Neuronal stem cell (in vitro differentiated cells): ENCODE data around the gene PPP2R2B.

ENCODE experiments used
- DNase-seq: peaks from one replicate; pipeline ENCODE4 v3.0.0-alpha.2; 2013; ENCODE audit warnings: low spot score
- H2AFZ ChIP-seq: one replicate; pipeline ENCODE4 v1.6.1; 2013; ENCODE audit warnings: mild to moderate bottlenecking, low read length, inconsistent platforms
- H2AK5ac ChIP-seq: 2 replicates; pipeline ENCODE4 v1.6.1; 2013; ENCODE audit warnings: low read depth, mild to moderate bottlenecking, inconsistent platforms, low read length, moderate library complexity, mixed read lengths
- H2BK120ac ChIP-seq: 2 replicates; pipeline ENCODE4 v1.6.1; 2013; ENCODE audit warnings: low read depth, mild to moderate bottlenecking, inconsistent platforms, low read length, moderate library complexity, mixed read lengths
- H2BK12ac ChIP-seq: one replicate; pipeline ENCODE4 v1.6.1; 2013; ENCODE audit warnings: low read length, inconsistent platforms
- H2BK15ac ChIP-seq: 2 replicates; pipeline ENCODE4 v1.6.1; 2013; ENCODE audit warnings: mild to moderate bottlenecking, low read length, inconsistent platforms, mixed read lengths
- H2BK5ac ChIP-seq: one replicate; pipeline ENCODE4 v1.6.1; 2013; ENCODE audit warnings: inconsistent platforms, mild to moderate bottlenecking, low read length, moderate library complexity
- H3K14ac ChIP-seq: one replicate; pipeline ENCODE4 v1.6.1; 2013; ENCODE audit warnings: low read length, inconsistent platforms
- H3K18ac ChIP-seq: 2 replicates; pipeline ENCODE4 v1.6.1; 2013; ENCODE audit warnings: low read length, inconsistent platforms
- H3K23ac ChIP-seq: 2 replicates; pipeline ENCODE4 v1.6.1; 2013; ENCODE audit warnings: low read depth, mild to moderate bottlenecking, mixed read lengths, low read length, inconsistent platforms; ENCODE audit not compliant: poor library complexity
- H3K27ac ChIP-seq: replicated peaks from 3 replicates; pipeline ENCODE4 v1.5.1; 2013; ENCODE audit warnings: low read length, inconsistent platforms
- H3K27me3 ChIP-seq, 3 experiments: 2 replicates each; pipeline ENCODE4 v1.6.1; 2013; ENCODE audit warnings: low read length in 3 of 3, mild to moderate bottlenecking in 2 of 3, inconsistent platforms in 1 of 3, low read depth in 1 of 3, mixed read lengths in 1 of 3, moderate library complexity in 1 of 3; ENCODE audit not compliant: control insufficient read depth in 3 of 3, insufficient read depth in 3 of 3
- H3K36me3 ChIP-seq, 2 donors: replicated peaks in 1 of 2; 2 replicates each; pipeline ENCODE4 v1.6.1; 2013; ENCODE audit warnings: low read length in 2 of 2; ENCODE audit not compliant: control insufficient read depth in 2 of 2, insufficient read depth in 2 of 2
- H3K4ac ChIP-seq: 2 replicates; pipeline ENCODE4 v1.6.1; 2013; ENCODE audit warnings: inconsistent platforms, mild to moderate bottlenecking, low read length, moderate library complexity
- H3K4me1 ChIP-seq, 2 donors: 1 replicate in 1 of 2; 2 replicates in 1 of 2; pipeline ENCODE4 v1.6.1; 2013; ENCODE audit warnings: low read length in 2 of 2, low read depth in 1 of 2; ENCODE audit not compliant: control insufficient read depth in 2 of 2, insufficient read depth in 1 of 2
- H3K4me2 ChIP-seq: one replicate; pipeline ENCODE4 v1.6.1; 2013; ENCODE audit warnings: mild to moderate bottlenecking, low read length, inconsistent platforms; ENCODE audit not compliant: insufficient read depth, poor library complexity, severe bottlenecking
- H3K4me3 ChIP-seq, 2 donors: 2 replicates each; pipeline ENCODE4 v1.5.1; 2013; ENCODE audit warnings: low read length in 2 of 2, mild to moderate bottlenecking in 2 of 2, inconsistent platforms in 1 of 2, moderate library complexity in 1 of 2
- H3K79me1 ChIP-seq: one replicate; pipeline ENCODE4 v1.6.1; 2013; ENCODE audit warnings: low read depth, mild to moderate bottlenecking, inconsistent platforms, low read length, moderate library complexity
- H3K9ac ChIP-seq: one replicate; pipeline ENCODE4 v1.6.1; 2013; ENCODE audit warnings: mild to moderate bottlenecking, low read depth, low read length, inconsistent platforms; ENCODE audit not compliant: poor library complexity
- H3K9me3 ChIP-seq, 2 donors: replicated peaks in 1 of 2; 2 replicates each; pipeline versions ENCODE3 to v1.6.1; 2013; ENCODE audit warnings: low read length in 2 of 2, mild to moderate bottlenecking in 2 of 2, inconsistent platforms in 1 of 2, low read depth in 1 of 2, mixed read lengths in 1 of 2, moderate library complexity in 1 of 2; ENCODE audit not compliant: control insufficient read depth in 2 of 2, insufficient read depth in 1 of 2
- H4K8ac ChIP-seq: one replicate; pipeline ENCODE4 v1.6.1; 2013; ENCODE audit warnings: low read depth, mild to moderate bottlenecking, inconsistent platforms, low read length, moderate library complexity
- H4K91ac ChIP-seq: one replicate; pipeline ENCODE4 v1.6.1; 2013; ENCODE audit warnings: low read length, low read depth, mild to moderate bottlenecking, inconsistent platforms; ENCODE audit not compliant: poor library complexity
- WGBS, 2 donors: extraction: QIAGEN DNeasy Blood & Tissue Kit; methylation state at CpG; one replicate each; pipeline ENCODE4 v1.1.7; 2013; ENCODE audit warnings: missing lambda C conversion rate in 2 of 2, mixed read lengths in 1 of 2; ENCODE audit not compliant: insufficient read length in 2 of 2, insufficient replicate concordance in 1 of 2; ENCODE audit errors: extremely low coverage in 2 of 2; 5-methylcytosine and 5-hydroxymethylcytosine counted together

Gene PPP2R2B

DNA sequence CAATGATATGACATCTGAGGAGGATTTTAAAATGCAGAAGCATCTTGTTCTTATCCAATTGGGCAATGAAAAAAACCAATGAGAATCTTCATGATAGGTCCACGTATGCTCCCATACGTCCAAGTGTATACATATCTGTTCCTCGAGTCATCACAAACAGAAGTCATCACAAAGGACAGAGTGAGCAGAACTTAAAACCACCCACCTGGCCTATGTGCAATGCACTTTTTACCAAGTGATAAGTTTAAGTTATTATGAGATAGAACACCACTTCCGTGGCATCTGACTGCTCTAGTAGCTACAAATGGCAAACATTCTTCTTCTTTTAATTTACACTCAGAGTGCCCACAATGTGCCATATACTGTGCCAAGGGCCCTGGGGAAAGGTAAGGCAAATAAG is 82.4 kb downstream of the PPP2R2B start:
- H2AFZ ChIP-seq = no peak overlapping the region
- no peak overlapping the region for H2BK15ac ChIP-seq
- no peak overlapping the region for H3K9ac ChIP-seq
- no peak overlapping the region for H3K4me2 ChIP-seq
- no peak overlapping the region for H3K14ac ChIP-seq
- H2BK12ac ChIP-seq = no peak overlapping the region
- H4K91ac ChIP-seq = no peak overlapping the region
- no peak overlapping the region for H2BK120ac ChIP-seq
- no peak overlapping the region for H2BK5ac ChIP-seq
- H3K23ac ChIP-seq = no peak overlapping the region
- peaks cover 8 to 23% of the 10 kb centered on the region in 2 donors for H3K4me1 ChIP-seq
- H2AK5ac ChIP-seq = no peak overlapping the region
- no peak overlapping the region for H4K8ac ChIP-seq
- no peak overlapping the region for H3K4me3 ChIP-seq
- no CpG with 5 or more reads among the region's 4 CpGs for WGBS, 2 donors
- no peaks in the 10 kb centered on the region for H3K79me1 ChIP-seq
- no peaks in the 10 kb centered on the region for H3K9me3 ChIP-seq
- no peak overlapping the region for H3K4ac ChIP-seq
- DNase-seq = no peak
- H3K36me3 ChIP-seq = no peaks in the 10 kb centered on the region
- H3K27ac ChIP-seq = peak overlapping the region; percentile 92
- H3K27me3 ChIP-seq = no peaks in the 10 kb centered on the region
- H3K18ac ChIP-seq = no peak overlapping the region

DNA sequence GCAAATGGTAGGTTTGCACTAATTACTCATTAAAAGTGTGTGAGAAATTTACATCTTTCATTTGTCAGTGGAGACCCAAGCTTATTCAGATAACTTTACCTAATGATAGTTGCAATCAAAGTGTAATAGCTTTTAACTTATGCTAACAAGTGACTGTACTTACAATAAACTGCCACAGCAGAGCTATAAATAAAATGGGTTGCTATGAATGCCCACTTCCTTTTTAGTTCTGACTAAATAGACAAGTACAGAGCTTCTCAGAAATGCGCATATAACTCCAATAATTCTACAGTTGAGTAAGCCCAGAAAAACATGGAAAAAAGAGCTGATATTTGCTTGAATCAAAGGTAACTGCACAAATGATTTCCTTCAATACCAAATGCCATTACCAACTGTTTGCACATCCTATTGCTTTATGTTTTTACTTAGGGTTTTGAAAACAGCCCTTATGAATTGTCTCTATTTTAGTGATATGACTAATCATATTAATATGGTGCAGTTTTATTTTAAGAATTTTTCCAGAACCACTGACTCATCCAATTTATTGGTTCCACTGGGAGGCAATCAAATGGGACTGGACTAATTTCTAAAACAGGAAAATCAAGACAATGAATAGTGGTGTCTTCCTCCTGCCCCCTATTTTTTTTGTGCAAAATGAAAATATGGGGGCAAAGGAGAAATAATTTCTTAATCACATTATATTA is 84.1 kb downstream of the PPP2R2B start:
- Histone ChIP-seq H3K79me1 (no peaks in the 10 kb centered on the region), H3K4me2 (no peak overlapping the region), H2AK5ac (no peak overlapping the region), H4K8ac (no peak overlapping the region), H3K4ac (no peak overlapping the region), H3K27me3 (no peaks in the 10 kb centered on the region), H3K4me1 (peaks cover 18 to 30% of the 10 kb centered on the region in 2 donors), H2BK5ac (no peak overlapping the region), H2BK120ac (no peak overlapping the region), H2AFZ (no peak overlapping the region), H3K23ac (no peak overlapping the region), H2BK12ac (no peak overlapping the region), H2BK15ac (no peak overlapping the region), H3K9ac (no peak overlapping the region), H3K9me3 (no peaks in the 10 kb centered on the region), H3K4me3 (no peak overlapping the region), H4K91ac (no peak overlapping the region), H3K27ac (no peak overlapping the region), H3K36me3 (no peaks in the 10 kb centered on the region), H3K18ac (no peak overlapping the region), H3K14ac (no peak overlapping the region)
- DNase-seq = no peak
- WGBS, 2 donors = no CpG with 5 or more reads among the region's 1 CpG

DNA sequence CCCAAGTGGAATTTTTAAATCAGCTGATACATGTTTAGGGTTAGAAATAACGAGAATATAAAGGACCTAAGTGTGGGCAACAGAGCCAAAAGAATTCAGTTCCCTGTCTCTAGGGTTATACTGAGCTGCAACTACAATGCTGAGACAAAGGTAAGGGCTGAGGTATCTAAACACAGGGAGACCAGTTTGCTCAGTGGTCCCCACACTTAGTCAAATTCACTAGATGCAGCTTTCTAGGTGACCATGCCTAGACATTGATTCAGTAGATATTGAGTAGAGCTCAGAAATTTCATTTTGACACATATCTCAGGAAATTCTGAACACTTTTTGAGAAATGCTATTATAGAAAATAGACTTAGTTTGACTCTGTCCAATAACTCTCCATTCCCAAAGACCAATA is 84.8 kb downstream of the PPP2R2B start:
- H3K4ac ChIP-seq = no peak overlapping the region
- H3K27ac ChIP-seq = no peak overlapping the region
- H3K79me1 ChIP-seq = no peaks in the 10 kb centered on the region
- H2BK15ac ChIP-seq = no peak overlapping the region
- no peak overlapping the region for H2BK12ac ChIP-seq
- H3K9me3 ChIP-seq = no peaks in the 10 kb centered on the region
- no peak overlapping the region for H2AFZ ChIP-seq
- no peak overlapping the region for H3K14ac ChIP-seq
- H3K4me1 ChIP-seq = peaks cover 24 to 28% of the 10 kb centered on the region in 2 donors
- WGBS, 2 donors = no CpG with 5 or more reads among the region's 1 CpG
- no peak overlapping the region for H3K23ac ChIP-seq
- H2AK5ac ChIP-seq = no peak overlapping the region
- no peak for DNase-seq
- no peak overlapping the region for H3K4me3 ChIP-seq
- H2BK120ac ChIP-seq = no peak overlapping the region
- no peak overlapping the region for H2BK5ac ChIP-seq
- no peak overlapping the region for H4K8ac ChIP-seq
- H3K27me3 ChIP-seq = no peaks in the 10 kb centered on the region
- H4K91ac ChIP-seq = no peak overlapping the region
- no peaks in the 10 kb centered on the region for H3K36me3 ChIP-seq
- no peak overlapping the region for H3K4me2 ChIP-seq
- no peak overlapping the region for H3K9ac ChIP-seq
- H3K18ac ChIP-seq = no peak overlapping the region

DNA sequence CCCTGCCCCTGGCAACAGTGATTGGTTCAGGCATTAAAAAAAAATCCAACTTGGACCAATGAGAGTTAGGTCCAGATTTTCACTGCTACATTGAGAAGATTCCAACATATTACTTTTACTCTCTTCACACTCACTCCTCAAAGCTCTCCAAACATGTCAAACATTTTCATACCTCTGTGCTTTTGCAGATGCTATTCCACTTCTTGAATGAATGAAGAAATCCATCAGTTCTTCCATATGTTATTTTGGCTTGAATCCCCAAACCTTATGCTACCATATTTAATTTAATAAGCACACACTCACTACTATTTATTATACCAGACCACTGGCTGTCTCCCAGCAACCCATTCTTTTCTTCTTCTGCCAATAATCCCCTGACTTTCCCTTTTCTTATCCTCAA is 87.1 kb downstream of the PPP2R2B start:
- H3K36me3 ChIP-seq = no peaks in the 10 kb centered on the region
- H3K4ac ChIP-seq = no peak overlapping the region
- H3K18ac ChIP-seq = no peak overlapping the region
- H3K9ac ChIP-seq = no peak overlapping the region
- no peak overlapping the region for H3K23ac ChIP-seq
- no peak overlapping the region for H2BK12ac ChIP-seq
- H3K4me1 ChIP-seq = peaks cover 20 to 29% of the 10 kb centered on the region in 2 donors
- no peak overlapping the region for H2BK120ac ChIP-seq
- no peaks in the 10 kb centered on the region for H3K9me3 ChIP-seq
- no peak overlapping the region for H2AFZ ChIP-seq
- no peak overlapping the region for H2BK5ac ChIP-seq
- no peaks in the 10 kb centered on the region for H3K79me1 ChIP-seq
- H3K4me2 ChIP-seq = no peak overlapping the region
- H4K8ac ChIP-seq = no peak overlapping the region
- no peak overlapping the region for H4K91ac ChIP-seq
- no peak for DNase-seq
- no peak overlapping the region for H3K4me3 ChIP-seq
- no peak overlapping the region for H2BK15ac ChIP-seq
- no peaks in the 10 kb centered on the region for H3K27me3 ChIP-seq
- peak overlapping the region; percentile 59 for H3K27ac ChIP-seq
- H3K14ac ChIP-seq = no peak overlapping the region
- H2AK5ac ChIP-seq = no peak overlapping the region
